GM12892 (cell line): ENCODE measurements around the gene FERMT1.
A peak's percentile ranks its signal among the peaks of the same experiment; 100 is the strongest.
"Not testable (repeated sequence)": the region's sequence is repeated elsewhere in the genome, so short reads cannot be mapped to it uniquely, and the experiment has no call there.

Experiments
- DNase-seq: peaks from one replicate; pipeline ENCODE4 v3.0.0; 2011; ENCODE audit not compliant: insufficient read length
- FAIRE-seq: peaks from 2 replicates; lab custom pipeline; 2011; peaks lifted over from hg19 to GRCh38; lab: Jason Lieb, UNC
- POLR2A ChIP-seq: IDR thresholded peaks from 2 replicates; pipeline ENCODE4 v1.6.1; 2011; ENCODE audit warnings: low read depth, low read length, control low read depth
- POLR2AphosphoS5 ChIP-seq: IDR thresholded peaks from 2 replicates; pipeline ENCODE4 v1.6.1; 2011; ENCODE audit warnings: low read depth, low read length, control low read depth
- TAF1 ChIP-seq: IDR thresholded peaks from 2 replicates; pipeline ENCODE4 v1.6.1; 2011; ENCODE audit warnings: low read depth, mild to moderate bottlenecking, control low read depth, low read length, borderline replicate concordance

FERMT1 gene

GRCh38 chr20:6045566-6045965 lies 77.3 kb downstream of the FERMT1 start:
- no peak for DNase-seq
- FAIRE-seq = peak; percentile 9
- no peak for TF ChIP-seq TAF1
- TF ChIP-seq POLR2A = no peak
- TF ChIP-seq POLR2AphosphoS5 = no peak

- DNase-seq = no peak
- FAIRE-seq = no peak
- no peak for TF ChIP-seq TAF1
- no peak for TF ChIP-seq POLR2AphosphoS5
- no peak for TF ChIP-seq POLR2A
These were observed 78.7 kb downstream of the FERMT1 start for GRCh38 chr20:6044115-6044514.

DNA sequence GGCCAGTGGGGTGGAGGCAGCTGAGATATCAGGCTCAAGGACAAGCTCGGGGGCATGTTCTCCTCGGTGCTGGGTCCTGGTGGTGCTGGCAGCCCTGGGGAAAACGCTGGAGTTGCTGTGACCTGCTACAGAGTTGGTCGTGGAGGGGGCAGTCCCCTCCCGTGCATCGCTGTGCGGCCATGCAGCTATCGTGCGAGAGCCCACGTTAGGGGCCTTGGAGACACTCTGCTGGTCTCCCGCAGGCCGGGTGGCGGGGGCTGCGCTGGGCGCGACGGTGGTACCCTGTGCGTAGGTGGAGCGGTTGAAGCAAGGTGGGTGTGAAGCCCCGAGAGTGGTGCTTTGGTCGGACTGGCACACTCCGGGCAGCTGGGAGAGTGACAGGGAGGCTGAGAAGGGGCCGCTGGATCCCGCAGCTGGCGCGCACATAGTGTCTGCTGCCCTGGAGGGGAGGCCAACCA lies 81.0 kb downstream of the FERMT1 start:
- FAIRE-seq (no peak), DNase-seq (no peak)
- TF ChIP-seq TAF1 = no peak
- TF ChIP-seq POLR2AphosphoS5 = no peak
- no peak for TF ChIP-seq POLR2A

GRCh38 chr20:6040958-6041807 lies 81.6 kb downstream of the FERMT1 start:
- no peak for TF ChIP-seq POLR2A
- no peak for TF ChIP-seq TAF1
- no peak for TF ChIP-seq POLR2AphosphoS5
- DNase-seq (no peak), FAIRE-seq (no peak)

DNA sequence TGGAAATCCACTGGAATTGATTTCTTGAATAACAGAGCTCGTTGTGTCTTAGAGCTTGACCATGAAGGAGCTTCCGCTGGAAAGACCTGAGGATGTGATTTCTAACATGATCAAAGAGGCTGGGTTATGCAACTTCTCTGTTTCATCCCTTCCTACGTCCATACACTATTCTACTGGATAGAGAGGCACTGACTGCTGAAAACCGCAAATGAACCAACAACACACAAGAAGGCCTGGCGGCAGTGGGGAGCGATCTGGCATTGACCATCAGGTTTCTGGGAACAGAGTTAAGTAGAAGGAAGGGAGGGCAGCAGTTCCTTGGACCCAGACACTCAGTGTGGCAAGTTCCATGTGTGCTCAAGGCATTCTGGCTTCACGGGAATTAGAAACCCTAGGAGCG lies 82.3 kb downstream of the FERMT1 start:
- no peak for TF ChIP-seq POLR2AphosphoS5
- no peak for TF ChIP-seq POLR2A
- TF ChIP-seq TAF1 = no peak
- FAIRE-seq (no peak), DNase-seq (no peak)

- no peak for TF ChIP-seq POLR2A
- no peak for TF ChIP-seq POLR2AphosphoS5
- no peak for TF ChIP-seq TAF1
- no peak for FAIRE-seq
- no peak for DNase-seq
These were observed 83.1 kb downstream of the FERMT1 start for GRCh38 chr20:6039766-6040165.

GRCh38 chr20:6038256-6038655 lies 84.6 kb downstream of the FERMT1 start:
- DNase-seq (no peak), FAIRE-seq (no peak)
- TF ChIP-seq TAF1 (no peak), POLR2AphosphoS5 (no peak)

DNA sequence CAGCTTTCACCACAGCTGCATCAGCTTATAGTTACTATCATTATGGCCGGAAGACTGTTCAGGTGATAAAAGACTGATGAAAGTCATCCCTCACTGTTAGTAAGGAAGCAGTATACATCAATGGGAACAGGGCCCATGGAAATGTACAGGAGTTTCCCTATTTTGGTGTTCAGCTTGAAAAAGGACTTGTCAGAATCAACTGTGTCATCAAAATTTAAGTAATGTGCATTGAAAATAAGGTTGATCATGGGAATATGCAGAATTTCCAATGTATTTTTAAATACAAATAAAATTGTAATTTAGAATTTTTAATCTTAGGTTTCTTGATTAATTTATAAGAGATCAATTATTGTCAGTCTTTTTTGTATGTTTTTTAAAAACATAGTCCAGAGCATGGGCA lies 85.7 kb downstream of the FERMT1 start:
- no peak for DNase-seq
- TF ChIP-seq POLR2A = no peak
- no peak for TF ChIP-seq POLR2AphosphoS5
- no peak for TF ChIP-seq TAF1
- FAIRE-seq = no peak

- TF ChIP-seq POLR2A = no peak
- TF ChIP-seq TAF1 = no peak
- TF ChIP-seq POLR2AphosphoS5 = no peak
- DNase-seq = no peak
- FAIRE-seq = no peak
These were observed 86.6 kb downstream of the FERMT1 start for GRCh38 chr20:6036213-6036612.

GRCh38 chr20:6034134-6034969 lies 88.5 kb downstream of the FERMT1 start:
- no peak for FAIRE-seq
- TF ChIP-seq TAF1 = no peak
- TF ChIP-seq POLR2AphosphoS5 = no peak
- TF ChIP-seq POLR2A = no peak
- no peak for DNase-seq

- DNase-seq, FAIRE-seq: not testable (repeated sequence)
These were observed 89.9 kb downstream of the FERMT1 start for GRCh38 chr20:6032907-6033306.
